DOHH2 (cell line): Measurements from ENCODE around the gene ARHGAP35.

Experiments
- EZH2phosphoT487 ChIP-seq: fragments of 200-600 bp; sonication (generic); IDR thresholded peaks from 2 replicates; pipeline ENCODE4 v1.6.1; 2017; ENCODE audit warnings: borderline replicate concordance, mild to moderate bottlenecking, antibody characterized with exemption, low read length, moderate library complexity, mixed read lengths
- TF ChIP-seq, protein P1 (sequence below): fragments of 200-600 bp; sonication (generic); IDR thresholded peaks from one replicate; pipeline ENCODE4 v1.5.1; 2014; ENCODE audit warnings: antibody characterized with exemption, mild to moderate bottlenecking, low read depth, low read length; ENCODE audit not compliant: poor library complexity, severe bottlenecking

DNA sequence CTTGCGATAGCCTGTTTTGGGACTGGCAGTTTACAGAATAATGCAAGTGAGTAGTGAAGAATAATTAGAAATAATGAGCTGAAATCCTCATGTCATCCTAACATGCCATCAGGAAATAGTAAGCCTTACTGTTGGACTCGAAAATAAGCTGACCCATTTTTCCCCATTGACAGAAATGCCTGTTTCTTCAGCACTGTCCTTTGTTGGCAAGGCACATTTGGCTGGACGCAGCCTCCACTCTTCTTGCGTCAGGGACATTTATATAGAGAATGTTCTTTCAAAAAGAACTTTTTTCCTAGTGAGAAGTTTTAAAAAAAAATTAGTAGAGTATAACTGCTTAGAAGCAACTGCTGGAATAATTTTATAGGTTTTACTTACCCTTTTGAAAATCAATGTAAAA is 47.1 kb downstream of the ARHGAP35 start:
- TF ChIP-seq, protein P1, sequence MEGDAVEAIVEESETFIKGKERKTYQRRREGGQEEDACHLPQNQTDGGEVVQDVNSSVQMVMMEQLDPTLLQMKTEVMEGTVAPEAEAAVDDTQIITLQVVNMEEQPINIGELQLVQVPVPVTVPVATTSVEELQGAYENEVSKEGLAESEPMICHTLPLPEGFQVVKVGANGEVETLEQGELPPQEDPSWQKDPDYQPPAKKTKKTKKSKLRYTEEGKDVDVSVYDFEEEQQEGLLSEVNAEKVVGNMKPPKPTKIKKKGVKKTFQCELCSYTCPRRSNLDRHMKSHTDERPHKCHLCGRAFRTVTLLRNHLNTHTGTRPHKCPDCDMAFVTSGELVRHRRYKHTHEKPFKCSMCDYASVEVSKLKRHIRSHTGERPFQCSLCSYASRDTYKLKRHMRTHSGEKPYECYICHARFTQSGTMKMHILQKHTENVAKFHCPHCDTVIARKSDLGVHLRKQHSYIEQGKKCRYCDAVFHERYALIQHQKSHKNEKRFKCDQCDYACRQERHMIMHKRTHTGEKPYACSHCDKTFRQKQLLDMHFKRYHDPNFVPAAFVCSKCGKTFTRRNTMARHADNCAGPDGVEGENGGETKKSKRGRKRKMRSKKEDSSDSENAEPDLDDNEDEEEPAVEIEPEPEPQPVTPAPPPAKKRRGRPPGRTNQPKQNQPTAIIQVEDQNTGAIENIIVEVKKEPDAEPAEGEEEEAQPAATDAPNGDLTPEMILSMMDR, result no peak
- TF ChIP-seq EZH2phosphoT487, result no peak
